Skeletal muscle satellite cell (primary cell): Measurements from ENCODE around the gene FHOD3.

Experiments
- H3K27me3 ChIP-seq: 2 replicates; pipeline ENCODE4 v1.7.0; 2013; ENCODE audit warnings: low read length; ENCODE audit not compliant: control insufficient read depth, insufficient read depth
- H3K36me3 ChIP-seq: 2 replicates; pipeline ENCODE4 v1.7.0; 2013; ENCODE audit warnings: mild to moderate bottlenecking, control low read depth, low read length; ENCODE audit not compliant: insufficient read depth
- H3K4me1 ChIP-seq: 2 replicates; pipeline ENCODE4 v1.7.0; 2013; ENCODE audit warnings: low read length; ENCODE audit not compliant: control insufficient read depth, insufficient read depth
- H3K4me2 ChIP-seq: 2 replicates; pipeline ENCODE4 v1.7.0; 2013; ENCODE audit warnings: mild to moderate bottlenecking, low read length
- H3K4me3 ChIP-seq: 2 replicates; pipeline ENCODE4 v1.7.0; 2013; ENCODE audit warnings: low read length
- H3K9ac ChIP-seq: 2 replicates; pipeline ENCODE4 v1.7.0; 2013; ENCODE audit warnings: mild to moderate bottlenecking, low read depth, low read length, moderate library complexity
- H3K9me3 ChIP-seq: replicated peaks from 2 replicates; pipeline ENCODE4 v1.7.0; 2013; ENCODE audit warnings: mild to moderate bottlenecking, control low read depth, low read length

The FHOD3 gene

DNA sequence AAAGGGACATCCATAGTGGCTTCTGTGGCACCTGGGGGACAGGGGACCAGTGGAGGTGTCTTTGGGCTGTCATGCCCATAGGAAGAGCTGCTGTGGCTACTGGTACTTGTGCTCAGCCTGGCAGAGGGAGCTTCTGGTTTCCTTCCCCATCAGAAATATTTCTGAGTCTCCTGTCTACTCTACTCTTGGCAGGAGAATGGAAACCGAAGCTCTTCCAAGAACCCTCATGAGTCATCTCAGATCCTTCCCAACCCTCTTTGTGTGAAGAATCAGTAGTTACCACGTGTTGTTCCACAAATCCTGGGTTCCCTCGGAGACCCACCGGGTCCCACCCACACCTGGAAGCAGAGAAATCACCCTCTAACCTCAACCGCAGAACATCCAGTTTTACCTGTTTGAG is 234.9 kb downstream of the FHOD3 start:
- H3K36me3 ChIP-seq, result no peaks in the 10 kb centered on the region
- no peaks in the 10 kb centered on the region for H3K27me3 ChIP-seq
- no peaks in the 10 kb centered on the region for H3K4me1 ChIP-seq
- no peak overlapping the region for H3K4me2 ChIP-seq
- H3K4me3 ChIP-seq, result no peak overlapping the region
- H3K9me3 ChIP-seq, result no peaks in the 10 kb centered on the region
- H3K9ac ChIP-seq, result no peak overlapping the region

GRCh38 chr18:36532815-36533214 is 235.3 kb downstream of the FHOD3 start:
- Histone ChIP-seq H3K36me3 (no peaks in the 10 kb centered on the region), H3K4me3 (no peak overlapping the region), H3K9me3 (no peaks in the 10 kb centered on the region), H3K4me1 (no peaks in the 10 kb centered on the region), H3K4me2 (no peak overlapping the region), H3K9ac (no peak overlapping the region), H3K27me3 (no peaks in the 10 kb centered on the region)

- no peaks in the 10 kb centered on the region for H3K27me3 ChIP-seq
- H3K9me3 ChIP-seq, result no peaks in the 10 kb centered on the region
- no peaks in the 10 kb centered on the region for H3K4me1 ChIP-seq
- H3K4me3 ChIP-seq, result no peak overlapping the region
- H3K9ac ChIP-seq, result no peak overlapping the region
- no peaks in the 10 kb centered on the region for H3K36me3 ChIP-seq
- no peak overlapping the region for H3K4me2 ChIP-seq
Observed at GRCh38 chr18:36533446-36534153, 236.1 kb downstream of the FHOD3 start.

DNA sequence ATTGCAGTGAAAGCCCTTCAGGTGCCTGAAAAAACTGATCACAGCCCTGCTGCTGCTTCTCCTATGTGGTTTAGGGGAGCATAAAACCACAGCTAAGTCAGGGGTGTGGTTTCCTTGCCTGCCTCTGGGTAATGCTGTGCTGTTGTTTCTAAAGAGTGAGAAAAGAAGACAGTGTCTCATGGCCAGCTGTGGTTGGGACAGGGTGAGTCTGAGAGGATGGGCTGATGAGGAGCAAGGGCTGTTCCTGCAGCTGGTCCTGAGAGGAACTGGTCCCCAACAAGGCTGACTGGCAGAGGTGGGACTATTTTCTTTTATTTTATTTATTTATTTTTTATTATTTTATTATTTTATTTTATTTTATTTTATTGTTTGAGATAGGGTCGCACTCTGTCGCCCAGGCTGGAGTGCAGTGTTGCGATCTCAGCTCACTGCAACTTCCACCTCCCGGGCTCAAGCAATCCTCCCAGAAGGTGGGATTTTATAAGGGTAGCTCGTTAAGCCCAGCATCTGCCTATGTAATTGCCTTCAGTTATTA is 236.7 kb downstream of the FHOD3 start:
- H3K4me3 ChIP-seq, result no peak overlapping the region
- no peaks in the 10 kb centered on the region for H3K4me1 ChIP-seq
- no peak overlapping the region for H3K9ac ChIP-seq
- no peak overlapping the region for H3K4me2 ChIP-seq
- no peaks in the 10 kb centered on the region for H3K27me3 ChIP-seq
- H3K9me3 ChIP-seq, result no peaks in the 10 kb centered on the region
- no peaks in the 10 kb centered on the region for H3K36me3 ChIP-seq

GRCh38 chr18:36535202-36535935 is 237.9 kb downstream of the FHOD3 start:
- Histone ChIP-seq H3K27me3 (no peaks in the 10 kb centered on the region), H3K4me3 (no peak overlapping the region), H3K4me1 (no peaks in the 10 kb centered on the region), H3K9me3 (no peaks in the 10 kb centered on the region), H3K36me3 (no peaks in the 10 kb centered on the region), H3K9ac (no peak overlapping the region), H3K4me2 (no peak overlapping the region)

DNA sequence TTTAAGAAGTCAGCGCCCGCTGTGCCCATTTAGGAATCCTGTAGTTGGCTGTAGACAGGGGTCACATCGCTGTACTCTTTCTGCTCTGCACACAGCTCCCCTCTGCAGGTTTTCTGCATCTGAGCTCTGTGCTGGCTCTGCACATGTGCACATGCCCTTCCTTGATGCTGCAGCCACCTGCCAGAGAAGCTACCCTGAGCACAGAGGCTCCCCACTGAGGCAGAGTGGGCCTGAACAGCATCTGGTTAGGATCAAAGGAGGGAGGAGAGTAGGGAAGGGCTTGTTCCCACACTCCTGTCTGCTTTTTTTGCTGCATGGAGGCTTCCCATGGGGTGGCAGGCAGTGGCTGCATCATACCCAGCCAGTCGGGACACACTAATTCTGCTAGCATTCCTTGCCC is 238.9 kb downstream of the FHOD3 start:
- H3K4me1 ChIP-seq, result no peaks in the 10 kb centered on the region
- H3K4me2 ChIP-seq, result no peak overlapping the region
- no peak overlapping the region for H3K9ac ChIP-seq
- no peak overlapping the region for H3K4me3 ChIP-seq
- H3K9me3 ChIP-seq, result no peaks in the 10 kb centered on the region
- H3K27me3 ChIP-seq, result no peaks in the 10 kb centered on the region
- H3K36me3 ChIP-seq, result no peaks in the 10 kb centered on the region

- Histone ChIP-seq H3K4me2 (no peak overlapping the region), H3K27me3 (no peaks in the 10 kb centered on the region), H3K4me1 (no peaks in the 10 kb centered on the region), H3K9ac (no peak overlapping the region), H3K4me3 (no peak overlapping the region), H3K36me3 (no peaks in the 10 kb centered on the region), H3K9me3 (no peaks in the 10 kb centered on the region)
Observed at GRCh38 chr18:36537289-36537688, 239.8 kb downstream of the FHOD3 start.

- Histone ChIP-seq H3K9me3 (no peaks in the 10 kb centered on the region), H3K9ac (no peak overlapping the region), H3K4me2 (no peak overlapping the region), H3K27me3 (no peaks in the 10 kb centered on the region), H3K36me3 (no peaks in the 10 kb centered on the region), H3K4me1 (peaks cover 5% of the 10 kb centered on the region), H3K4me3 (no peak overlapping the region)
Observed at GRCh38 chr18:36539674-36540231, 242.2 kb downstream of the FHOD3 start.

- H3K9me3 ChIP-seq, result no peaks in the 10 kb centered on the region
- H3K9ac ChIP-seq, result no peak overlapping the region
- no peak overlapping the region for H3K4me3 ChIP-seq
- no peak overlapping the region for H3K4me2 ChIP-seq
- H3K36me3 ChIP-seq, result no peaks in the 10 kb centered on the region
- H3K27me3 ChIP-seq, result no peaks in the 10 kb centered on the region
- H3K4me1 ChIP-seq, result peaks cover 5% of the 10 kb centered on the region
Observed at GRCh38 chr18:36543030-36543429, 245.5 kb downstream of the FHOD3 start.

DNA sequence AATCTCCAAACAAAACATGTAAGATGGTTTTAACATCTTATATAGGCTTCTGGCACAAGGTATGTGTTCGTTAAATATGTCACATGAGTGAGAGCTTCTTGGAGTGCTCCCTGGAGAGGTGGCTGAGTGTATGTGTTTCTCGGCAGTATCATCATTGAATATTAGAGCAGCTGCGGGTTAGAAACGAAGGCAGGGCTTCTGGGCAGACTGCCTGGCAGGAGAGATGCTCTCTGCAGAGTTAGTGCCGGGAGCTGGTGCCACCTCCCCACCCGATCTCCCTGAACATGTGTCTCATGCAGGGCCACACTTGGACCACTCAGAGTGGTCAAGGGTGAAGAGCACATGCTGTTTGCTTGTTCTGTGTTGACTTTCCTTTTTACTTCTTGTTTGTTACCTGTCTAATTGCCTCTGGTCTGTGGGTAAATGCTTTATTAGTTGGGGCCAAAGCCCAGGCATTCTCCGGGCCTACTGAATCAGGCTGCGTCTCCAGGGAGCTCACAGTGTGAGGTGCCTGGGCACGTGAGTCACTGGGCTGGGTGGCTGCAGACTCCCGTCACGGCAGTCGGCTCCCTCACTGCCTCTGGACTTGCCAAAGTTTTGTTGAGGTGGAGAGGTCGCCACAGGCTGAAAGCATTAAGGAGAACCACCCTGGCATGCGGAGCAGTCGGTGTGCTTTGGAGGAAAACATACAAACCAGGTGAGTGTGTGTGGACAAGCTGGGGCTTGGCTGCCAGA is 246.6 kb downstream of the FHOD3 start:
- no peaks in the 10 kb centered on the region for H3K27me3 ChIP-seq
- H3K4me3 ChIP-seq, result no peak overlapping the region
- H3K4me2 ChIP-seq, result peak overlapping the region; percentile 15
- no peaks in the 10 kb centered on the region for H3K36me3 ChIP-seq
- H3K9me3 ChIP-seq, result no peaks in the 10 kb centered on the region
- H3K4me1 ChIP-seq, result peaks cover 5% of the 10 kb centered on the region
- no peak overlapping the region for H3K9ac ChIP-seq

DNA sequence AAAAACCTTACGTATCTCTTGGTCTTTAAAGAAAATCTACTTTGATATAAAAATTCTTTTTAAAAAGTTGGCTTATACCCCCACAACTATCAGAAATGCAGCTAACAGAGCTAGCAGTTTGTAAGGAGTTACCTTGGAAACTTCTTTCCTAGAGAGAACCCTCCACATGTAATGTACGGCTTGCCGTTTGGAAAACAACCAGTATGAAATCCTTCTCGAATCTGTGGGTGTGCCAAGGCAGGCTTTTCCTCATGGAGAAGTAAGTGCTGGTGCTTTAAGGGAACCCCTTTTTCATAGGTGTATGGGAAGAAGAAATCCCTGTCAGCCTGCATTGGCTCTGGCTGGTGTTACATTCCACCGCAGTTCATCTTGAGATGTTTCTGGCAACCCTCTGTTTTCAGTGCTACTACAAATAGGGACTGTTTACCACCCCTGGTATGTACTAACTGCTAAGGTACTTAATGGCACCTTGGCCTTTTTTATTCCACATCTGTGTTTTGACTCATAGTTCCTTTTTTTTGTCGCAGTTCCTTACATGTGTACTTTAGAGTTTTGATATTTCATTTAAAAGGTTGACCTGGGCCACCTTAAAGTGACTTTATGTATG is 248.4 kb downstream of the FHOD3 start:
- H3K4me1 ChIP-seq, result peaks cover 5% of the 10 kb centered on the region

More for the DNA sequence above, 248.4 kb downstream of the FHOD3 start:
- no peaks in the 10 kb centered on the region for H3K27me3 ChIP-seq
- no peaks in the 10 kb centered on the region for H3K36me3 ChIP-seq
- no peaks in the 10 kb centered on the region for H3K9me3 ChIP-seq
- H3K9ac ChIP-seq, result no peak overlapping the region
- H3K4me3 ChIP-seq, result no peak overlapping the region
- H3K4me2 ChIP-seq, result no peak overlapping the region
